Lung (tissue), 12 donors: ENCODE results near the gene TBC1D22B. TPM values are rescaled to one million over a fixed set of nuclear protein-coding genes. Genes with fewer than 3 reads are reported as not detected.
A peak's percentile ranks its signal among the peaks of the same experiment; 100 is the strongest.

Experiments used
- ATAC-seq: fragments of 200-7000 bp; cut with Tn5 transposase; one replicate; pipeline ENCODE4 v1.9.1; 2020; ENCODE audit warnings: moderate number of reproducible peaks; ENCODE audit not compliant: insufficient read depth, low FRiP score
- DNase-seq, 3 donors: peaks; one replicate each; pipeline ENCODE4 v3.0.0-alpha.2; 2013 to 2017
- H3K27ac ChIP-seq, 2 donors: one replicate each; pipeline ENCODE4 v1.5.1; 2013; ENCODE audit warnings: mild to moderate bottlenecking in 2 of 2, moderate library complexity in 2 of 2, control low read depth in 1 of 2, inconsistent platforms in 1 of 2, low read depth in 1 of 2, low read length in 1 of 2
- H3K27me3 ChIP-seq, 3 donors: one replicate each; pipeline ENCODE4 v1.5.1; 2013; ENCODE audit warnings: low read length in 2 of 3; ENCODE audit not compliant: control insufficient read depth in 3 of 3, insufficient read depth in 3 of 3
- H3K36me3 ChIP-seq, 4 donors: one replicate each; pipeline ENCODE4 v1.5.1; 2013; ENCODE audit warnings: low read length in 4 of 4, mild to moderate bottlenecking in 1 of 4, moderate library complexity in 1 of 4; ENCODE audit not compliant: control insufficient read depth in 4 of 4, insufficient read depth in 4 of 4
- H3K4me1 ChIP-seq, 5 donors: one replicate each; pipeline ENCODE4 v1.5.1; 2013; ENCODE audit warnings: low read length in 5 of 5, mild to moderate bottlenecking in 2 of 5, moderate library complexity in 1 of 5; ENCODE audit not compliant: control insufficient read depth in 5 of 5, insufficient read depth in 5 of 5
- H3K4me3 ChIP-seq: one replicate; pipeline ENCODE4 v1.5.1; 2013; ENCODE audit warnings: mild to moderate bottlenecking, control low read depth, moderate library complexity
- H3K9ac ChIP-seq, 2 donors: one replicate each; pipeline ENCODE4 v1.5.1; 2013; ENCODE audit warnings: low read length in 2 of 2, control low read depth in 1 of 2; ENCODE audit not compliant: insufficient read depth in 1 of 2
- H3K9me3 ChIP-seq, 4 donors: one replicate each; pipeline ENCODE4 v1.5.1; 2013; ENCODE audit warnings: low read length in 3 of 4, mild to moderate bottlenecking in 1 of 4, moderate library complexity in 1 of 4; ENCODE audit not compliant: control insufficient read depth in 4 of 4, insufficient read depth in 3 of 4
- CTCF ChIP-seq: IDR thresholded peaks from 2 replicates; pipeline ENCODE4 v1.5.1; 2012; ENCODE audit warnings: mild to moderate bottlenecking; ENCODE audit errors: control extremely low read depth, extremely low read depth
- WGBS, 2 donors: extraction: QIAGEN DNeasy Blood & Tissue Kit; methylation state at CpG; one replicate each; pipeline ENCODE4 v1.1.7; 2013; 5-methylcytosine and 5-hydroxymethylcytosine counted together
- polyA plus RNA-seq, 2 donors: library from polyadenylated mRNA; stranded (reverse); fragments of 200-250 nt; gene quantifications; one replicate each; pipeline ENCODE4 v1.2.1, GENCODE V29; 2013
- total RNA-seq, 2 donors: library from RNA; depleted of rRNA in 1 of 2; stranded (reverse); fragments of >200 nt in 1 of 2; gene quantifications; one replicate each; pipeline ENCODE4 v1.2.1, GENCODE V29; 2014 to 2021
- donor health status: control.
- donor health status: control.
- donor health status: Bipolar disorder and iron deficiency.
- donor health status: healthy.
- donor health status: DM: yes; HTN: yes; CAD: no.

The TBC1D22B gene
- total and polyA plus RNA-seq, 4 donors: 6.8 to 9.7 (median 8.8) TPM

GRCh38 chr6:37373822-37374471 is 116.4 kb downstream of the TBC1D22B start:
- TF ChIP-seq CTCF: no peak
- Histone ChIP-seq H3K4me1 (peaks cover 3 to 15% (median 5%) of the 10 kb centered on the region in 5 donors), H3K27ac (no peak overlapping the region), H3K9ac (no peak overlapping the region), H3K9me3 (no peaks in the 10 kb centered on the region), H3K4me3 (no peak overlapping the region), H3K36me3 (peaks cover 6 to 28% (median 12%) of the 10 kb centered on the region in 4 donors), H3K27me3 (no peaks in the 10 kb centered on the region)
- whole genome bisulfite sequencing, 2 donors: 81 to 89% methylated on average over 1 of the region's 1 CpG
- DNase-seq (peak in 2 of 3 donors; percentile 74 to 75), ATAC-seq (no peak)

- TF ChIP-seq CTCF: no peak
- no peaks in the 10 kb centered on the region for H3K27me3 ChIP-seq
- DNase-seq (no peak), ATAC-seq (no peak)
- H3K4me3 ChIP-seq: no peak overlapping the region
- H3K9ac ChIP-seq: no peak overlapping the region
- no peak overlapping the region for H3K27ac ChIP-seq
- peaks cover 6 to 23% (median 14%) of the 10 kb centered on the region in 4 donors for H3K36me3 ChIP-seq
- peaks cover 0 to 7% (median 2%) of the 10 kb centered on the region in 5 donors for H3K4me1 ChIP-seq
- no peaks in the 10 kb centered on the region for H3K9me3 ChIP-seq
Observed at GRCh38 chr6:37375376-37375775, 117.8 kb downstream of the TBC1D22B start.

- Histone ChIP-seq H3K36me3 (peaks cover 10 to 29% (median 15%) of the 10 kb centered on the region in 4 donors), H3K27me3 (no peaks in the 10 kb centered on the region), H3K9me3 (no peaks in the 10 kb centered on the region), H3K9ac (no peak overlapping the region), H3K27ac (no peak overlapping the region), H3K4me3 (no peak overlapping the region), H3K4me1 (peaks cover 0 to 7% (median 2%) of the 10 kb centered on the region in 5 donors)
- TF ChIP-seq CTCF: no peak
- WGBS, 2 donors: 81 to 85% methylated on average over 4 of the region's 4 CpGs
- DNase-seq: no peak
- no peak for ATAC-seq
Observed at GRCh38 chr6:37376078-37376743, 118.6 kb downstream of the TBC1D22B start.
